Measurements from ENCODE around the gene INTS6L.

INTS6L gene

GRCh38 chrX:135520553-135521404 is at the start of gene INTS6L:
Gene INTS6L, plus strand, starts transcription at chrX:135520660. Its CDS starts 333 bp downstream, at chrX:135520993.
- DNase-seq = peak; percentile 88

GRCh38 chrX:135476378-135476777 is 44.1 kb upstream of the INTS6L start:
- DNase-seq = no peak

- peak; percentile 81 for DNase-seq
Observed at GRCh38 chrX:135477576-135477975, 42.9 kb upstream of the INTS6L start.

- DNase-seq = no peak
Observed at GRCh38 chrX:135480076-135480475, 40.4 kb upstream of the INTS6L start.

GRCh38 chrX:135481696-135482179 is 38.7 kb upstream of the INTS6L start:
- no peak for DNase-seq

GRCh38 chrX:135484641-135485289 is 35.7 kb upstream of the INTS6L start:
- DNase-seq = peak; percentile 41

- DNase-seq = no peak
Observed at GRCh38 chrX:135489542-135489941, 30.9 kb upstream of the INTS6L start.

GRCh38 chrX:135490979-135491514 is 29.4 kb upstream of the INTS6L start:
- no peak for DNase-seq

- no peak for DNase-seq
Observed at GRCh38 chrX:135494453-135494852, 26.0 kb upstream of the INTS6L start.

GRCh38 chrX:135497736-135498135 is 22.7 kb upstream of the INTS6L start:
- peak; percentile 13 for DNase-seq

GRCh38 chrX:135498236-135498635 is 22.2 kb upstream of the INTS6L start:
- no peak for DNase-seq

- DNase-seq = no peak
Observed at GRCh38 chrX:135505351-135505750, 15.1 kb upstream of the INTS6L start.

GRCh38 chrX:135509885-135510284 is 10.6 kb upstream of the INTS6L start:
- DNase-seq = no peak

GRCh38 chrX:135512508-135513129 is 7.8 kb upstream of the INTS6L start:
- DNase-seq = no peak

GRCh38 chrX:135513130-135513515 is 7.3 kb upstream of the INTS6L start:
- DNase-seq = no peak

GRCh38 chrX:135516376-135516775 is 4.1 kb upstream of the INTS6L start:
- no peak for DNase-seq

- no peak for DNase-seq
Observed at GRCh38 chrX:135518161-135518560, 2.3 kb upstream of the INTS6L start.

- no peak for DNase-seq
Observed at GRCh38 chrX:135520022-135520552, 373 bp upstream of the INTS6L start.

- peak; percentile 70 for DNase-seq
Observed at GRCh38 chrX:135521405-135522131, 1.1 kb downstream of the INTS6L start.

GRCh38 chrX:135522132-135522530 is 1.7 kb downstream of the INTS6L start:
- no peak for DNase-seq

- DNase-seq = no peak
Observed at GRCh38 chrX:135522878-135523693, 2.6 kb downstream of the INTS6L start.

- DNase-seq = no peak
Observed at GRCh38 chrX:135528254-135528653, 7.8 kb downstream of the INTS6L start.
